Ishikawa (cell line): ENCODE measurements around the gene KRT12.

ENCODE experiments used
- CEBPB ChIP-seq: IDR thresholded peaks from 2 replicates; pipeline ENCODE4 v1.6.1; 2012
- CREB1 ChIP-seq: IDR thresholded peaks from 2 replicates; pipeline ENCODE4 v1.6.1; 2012; ENCODE audit warnings: low read depth
- EGR1 ChIP-seq: IDR thresholded peaks from 2 replicates; pipeline ENCODE4 v1.6.1; 2012
- EP300 ChIP-seq: IDR thresholded peaks from 2 replicates; pipeline ENCODE4 v1.6.1; 2012; ENCODE audit warnings: borderline replicate concordance
- FOXM1 ChIP-seq: IDR thresholded peaks from 2 replicates; pipeline ENCODE4 v1.6.1; 2012; ENCODE audit warnings: low read depth, borderline replicate concordance
- MAX ChIP-seq: IDR thresholded peaks from 2 replicates; pipeline ENCODE4 v1.6.1; 2012
- NFIC ChIP-seq: IDR thresholded peaks from 2 replicates; pipeline ENCODE4 v1.6.1; 2012
- RAD21 ChIP-seq: IDR thresholded peaks from 2 replicates; pipeline ENCODE4 v1.6.1; 2012; ENCODE audit warnings: low read depth
- TAF1 ChIP-seq: IDR thresholded peaks from 2 replicates; pipeline ENCODE4 v1.6.1; 2012; ENCODE audit warnings: low read depth, mild to moderate bottlenecking
- TCF12 ChIP-seq: IDR thresholded peaks from 2 replicates; pipeline ENCODE4 v1.6.1; 2012; ENCODE audit warnings: low read depth
- TEAD4 ChIP-seq: IDR thresholded peaks from 2 replicates; pipeline ENCODE4 v1.6.1; 2012
- USF1 ChIP-seq: IDR thresholded peaks from 2 replicates; pipeline ENCODE4 v1.6.1; 2012
- YY1 ChIP-seq: IDR thresholded peaks from 2 replicates; pipeline ENCODE4 v1.6.1; 2012; ENCODE audit warnings: low read depth
- ZBTB7A ChIP-seq: IDR thresholded peaks from 2 replicates; pipeline ENCODE4 v1.6.1; 2012; ENCODE audit warnings: low read depth
- TF ChIP-seq, protein P1 (sequence below): IDR thresholded peaks from 2 replicates; pipeline ENCODE4 v1.6.1; 2012; ENCODE audit warnings: low read depth, mild to moderate bottlenecking

KRT12 gene

GRCh38 chr17:40832840-40833239 is 34.2 kb downstream of the KRT12 start:
- no peak for TF ChIP-seq RAD21
- TF ChIP-seq TAF1: no peak
- TF ChIP-seq USF1: no peak
- no peak for TF ChIP-seq FOXM1
- TF ChIP-seq EP300: no peak
- TF ChIP-seq TCF12: no peak
- no peak for TF ChIP-seq CEBPB
- no peak for TF ChIP-seq MAX
- TF ChIP-seq ZBTB7A: no peak
- no peak for TF ChIP-seq TEAD4

DNA sequence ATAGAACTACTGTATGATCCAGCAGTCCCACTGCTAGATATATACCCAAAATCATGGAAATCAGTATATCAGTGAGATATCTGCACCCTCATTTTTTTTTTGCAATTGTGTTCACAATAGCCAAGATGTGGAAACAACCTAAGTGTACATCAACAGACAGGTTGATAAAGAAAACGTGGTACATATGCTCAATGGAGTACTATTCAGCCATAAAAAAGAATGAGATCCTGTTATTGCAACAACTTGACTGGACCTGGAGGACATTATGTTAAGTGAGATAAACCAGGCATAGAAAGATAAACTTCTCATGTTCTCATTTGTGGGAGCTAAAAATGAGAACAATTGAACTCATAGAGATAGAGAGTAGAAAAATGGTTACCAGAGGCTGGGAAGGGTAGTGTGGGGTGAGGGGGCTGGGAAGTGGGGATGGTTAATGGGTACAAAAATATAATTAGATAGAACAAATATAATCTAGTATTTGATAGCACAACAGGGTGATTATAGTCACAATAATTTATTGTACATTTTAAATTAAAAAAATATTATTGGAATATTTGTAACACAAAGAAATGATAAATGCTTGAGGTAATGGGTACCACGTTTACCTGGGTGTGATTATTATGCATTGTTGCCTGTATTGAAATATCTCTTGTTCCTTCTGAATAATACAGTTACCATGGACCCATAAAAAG is 36.8 kb downstream of the KRT12 start:
- TF ChIP-seq CREB1 (no peak), TEAD4 (no peak), YY1 (no peak), NFIC (no peak), CEBPB (no peak), FOXM1 (no peak), USF1 (no peak), EGR1 (no peak), ZBTB7A (no peak), MAX (no peak), RAD21 (no peak), TCF12 (no peak)
- TF ChIP-seq, protein P1, sequence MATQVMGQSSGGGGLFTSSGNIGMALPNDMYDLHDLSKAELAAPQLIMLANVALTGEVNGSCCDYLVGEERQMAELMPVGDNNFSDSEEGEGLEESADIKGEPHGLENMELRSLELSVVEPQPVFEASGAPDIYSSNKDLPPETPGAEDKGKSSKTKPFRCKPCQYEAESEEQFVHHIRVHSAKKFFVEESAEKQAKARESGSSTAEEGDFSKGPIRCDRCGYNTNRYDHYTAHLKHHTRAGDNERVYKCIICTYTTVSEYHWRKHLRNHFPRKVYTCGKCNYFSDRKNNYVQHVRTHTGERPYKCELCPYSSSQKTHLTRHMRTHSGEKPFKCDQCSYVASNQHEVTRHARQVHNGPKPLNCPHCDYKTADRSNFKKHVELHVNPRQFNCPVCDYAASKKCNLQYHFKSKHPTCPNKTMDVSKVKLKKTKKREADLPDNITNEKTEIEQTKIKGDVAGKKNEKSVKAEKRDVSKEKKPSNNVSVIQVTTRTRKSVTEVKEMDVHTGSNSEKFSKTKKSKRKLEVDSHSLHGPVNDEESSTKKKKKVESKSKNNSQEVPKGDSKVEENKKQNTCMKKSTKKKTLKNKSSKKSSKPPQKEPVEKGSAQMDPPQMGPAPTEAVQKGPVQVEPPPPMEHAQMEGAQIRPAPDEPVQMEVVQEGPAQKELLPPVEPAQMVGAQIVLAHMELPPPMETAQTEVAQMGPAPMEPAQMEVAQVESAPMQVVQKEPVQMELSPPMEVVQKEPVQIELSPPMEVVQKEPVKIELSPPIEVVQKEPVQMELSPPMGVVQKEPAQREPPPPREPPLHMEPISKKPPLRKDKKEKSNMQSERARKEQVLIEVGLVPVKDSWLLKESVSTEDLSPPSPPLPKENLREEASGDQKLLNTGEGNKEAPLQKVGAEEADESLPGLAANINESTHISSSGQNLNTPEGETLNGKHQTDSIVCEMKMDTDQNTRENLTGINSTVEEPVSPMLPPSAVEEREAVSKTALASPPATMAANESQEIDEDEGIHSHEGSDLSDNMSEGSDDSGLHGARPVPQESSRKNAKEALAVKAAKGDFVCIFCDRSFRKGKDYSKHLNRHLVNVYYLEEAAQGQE: no peak

GRCh38 chr17:40828454-40829044 is 38.5 kb downstream of the KRT12 start:
- no peak for TF ChIP-seq USF1

DNA sequence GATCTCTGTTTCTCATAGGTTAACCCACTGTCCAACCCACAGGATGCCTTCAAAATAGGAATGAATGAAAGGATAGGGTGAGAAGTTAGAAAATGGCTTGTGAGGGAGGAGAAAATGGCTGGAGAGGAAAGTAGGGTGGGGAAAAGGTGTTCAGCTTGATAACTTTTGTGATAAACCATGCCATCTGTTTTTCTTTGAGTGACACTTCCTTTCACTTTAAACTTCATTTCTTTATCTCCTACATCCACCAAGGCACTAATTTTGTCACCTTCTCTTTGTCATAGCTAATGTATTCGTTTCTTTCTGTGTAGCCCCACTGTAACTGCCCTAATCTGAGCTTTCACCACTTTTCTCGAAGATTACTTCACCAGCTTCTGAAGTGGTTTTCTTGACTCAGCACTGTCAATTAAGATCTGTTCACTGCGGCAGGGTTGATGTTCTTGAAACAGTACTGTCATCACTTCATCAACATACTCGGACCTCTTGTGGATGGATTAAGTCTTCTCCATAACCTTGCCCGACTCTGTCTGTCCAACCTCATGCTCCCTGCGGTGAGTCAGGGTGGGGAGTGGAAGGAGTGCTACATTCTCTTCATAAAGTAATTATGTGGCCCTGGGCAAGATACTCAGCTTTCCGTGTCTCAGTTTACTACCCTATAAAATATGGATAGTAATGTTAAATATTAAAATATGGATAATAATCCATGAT is 39.1 kb downstream of the KRT12 start:
- TF ChIP-seq YY1: no peak
- no peak for TF ChIP-seq CEBPB
- TF ChIP-seq ZBTB7A: no peak
- no peak for TF ChIP-seq USF1
- no peak for TF ChIP-seq TAF1
- TF ChIP-seq CREB1: no peak
- no peak for TF ChIP-seq TEAD4
- no peak for TF ChIP-seq MAX
- TF ChIP-seq, protein P1: no peak
- no peak for TF ChIP-seq TCF12
- TF ChIP-seq FOXM1: no peak
- no peak for TF ChIP-seq EGR1
- no peak for TF ChIP-seq NFIC
- TF ChIP-seq EP300: no peak
- no peak for TF ChIP-seq RAD21
